HG02885 (cell line): Measurements from ENCODE around the gene APOL3.
"Not testable (repeated sequence)": the region's sequence is repeated elsewhere in the genome, so short reads cannot be mapped to it uniquely, and the experiment has no call there.

ENCODE experiments used
- ATAC-seq: cut with Tn5 transposase; IDR thresholded peaks from one replicate; pipeline ENCODE4 v1.9.1; 2021; ENCODE audit warnings: mild to moderate bottlenecking; ENCODE audit not compliant: unreplicated experiment, poor library complexity

The APOL3 gene

DNA sequence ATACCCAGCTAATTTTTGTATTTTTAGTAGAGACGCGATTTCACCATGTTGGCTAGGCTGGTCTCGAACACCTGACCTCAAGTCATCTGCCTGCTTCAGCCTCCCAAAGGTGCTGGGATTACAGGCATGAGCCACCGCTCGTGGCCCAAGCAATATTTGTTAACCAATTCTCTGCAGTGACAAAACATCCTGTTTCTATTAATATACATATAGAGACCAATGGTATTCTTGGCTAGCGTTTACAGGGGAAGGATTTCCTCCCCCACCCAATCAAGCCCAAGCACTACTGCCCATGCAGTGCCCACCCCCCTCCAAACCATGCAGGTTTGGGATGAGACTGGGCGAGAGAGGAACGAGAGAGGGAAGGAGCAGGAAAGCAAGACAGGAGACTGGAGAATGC, 53.1 kb downstream of the APOL3 start:
- ATAC-seq, result no peak

- no peak for ATAC-seq
Observed at GRCh38 chr22:36106910-36107309, 53.6 kb downstream of the APOL3 start.

DNA sequence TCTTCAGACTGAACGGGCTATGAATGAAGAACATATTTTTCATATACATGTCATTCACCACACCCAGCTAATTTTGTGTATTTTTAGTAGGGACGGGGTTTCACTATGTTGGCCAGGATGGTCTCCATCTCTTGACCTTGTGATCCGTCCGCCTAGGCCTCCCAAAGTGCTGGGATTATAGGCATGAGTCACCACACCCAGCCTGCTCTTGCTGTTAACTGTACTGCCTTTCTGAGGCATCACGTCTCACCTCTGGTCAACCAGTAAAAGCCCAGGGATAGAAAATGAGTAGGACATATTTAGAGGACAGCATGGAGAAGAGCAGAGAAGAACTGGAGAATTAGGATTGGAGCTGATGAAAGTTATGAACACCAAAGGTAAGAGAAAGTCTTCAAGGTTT, 55.6 kb downstream of the APOL3 start:
- ATAC-seq, result no peak

DNA sequence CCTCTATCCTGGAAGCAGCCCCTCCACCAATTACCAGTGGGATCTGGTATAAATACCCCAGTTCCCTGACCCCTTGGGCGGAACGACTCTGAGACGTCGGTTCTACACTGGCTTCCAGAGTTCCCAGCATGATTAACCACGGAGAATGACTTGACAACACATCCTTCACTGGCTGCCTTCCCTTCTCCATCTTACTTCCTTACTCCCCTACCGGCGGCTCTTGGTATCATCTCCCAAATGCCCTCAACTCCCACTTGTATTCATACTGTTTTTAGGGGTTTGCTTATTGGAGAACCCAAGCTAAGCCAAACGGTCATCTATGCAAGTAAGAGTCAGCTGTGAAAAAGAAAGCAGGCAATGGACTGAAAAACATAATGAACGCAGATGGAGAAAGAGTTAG, 56.1 kb downstream of the APOL3 start:
- no peak for ATAC-seq

DNA sequence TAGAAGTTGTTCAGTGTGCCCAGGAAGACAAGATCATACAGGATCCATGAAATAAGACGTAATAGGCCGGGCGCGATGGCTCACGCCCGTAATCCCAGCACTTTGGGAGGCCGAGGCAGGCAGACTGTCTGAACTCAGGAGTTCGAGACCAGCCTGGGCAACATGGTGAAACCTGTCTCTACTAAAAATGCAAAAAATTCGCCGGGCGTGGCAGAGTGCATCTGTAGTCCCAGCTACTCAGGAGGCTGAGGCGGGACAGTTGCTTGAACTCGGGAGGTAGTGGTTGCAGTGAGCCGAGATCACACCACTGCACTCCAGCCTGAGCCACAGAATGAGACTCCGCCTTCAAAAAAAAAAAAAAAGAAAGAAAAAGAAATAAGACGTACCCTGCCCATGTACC, 56.7 kb downstream of the APOL3 start:
- ATAC-seq, result no peak

GRCh38 chr22:36102995-36103394, 57.6 kb downstream of the APOL3 start:
- ATAC-seq, result no peak

DNA sequence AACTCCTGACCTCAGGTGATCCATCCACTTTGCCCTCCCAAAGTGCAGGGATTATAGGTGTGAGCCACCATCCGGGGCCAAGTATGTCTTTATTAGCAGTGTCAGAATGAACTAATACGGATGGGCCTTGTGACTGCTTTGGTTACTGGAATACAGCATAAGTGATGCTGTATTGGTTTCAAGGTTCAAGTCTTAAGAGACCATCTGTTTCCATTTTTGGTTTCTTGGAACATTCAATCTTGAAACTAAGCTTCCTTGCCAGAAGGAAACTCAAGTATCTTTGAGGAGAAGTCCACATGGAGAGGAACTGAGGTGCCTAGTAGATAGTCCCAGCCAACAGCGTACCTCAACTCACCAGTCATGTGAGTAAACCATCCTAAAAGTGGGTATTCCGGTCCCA, 58.8 kb downstream of the APOL3 start:
- ATAC-seq, result no peak

GRCh38 chr22:36100908-36101307, 59.6 kb downstream of the APOL3 start:
- not testable (repeated sequence) for ATAC-seq

DNA sequence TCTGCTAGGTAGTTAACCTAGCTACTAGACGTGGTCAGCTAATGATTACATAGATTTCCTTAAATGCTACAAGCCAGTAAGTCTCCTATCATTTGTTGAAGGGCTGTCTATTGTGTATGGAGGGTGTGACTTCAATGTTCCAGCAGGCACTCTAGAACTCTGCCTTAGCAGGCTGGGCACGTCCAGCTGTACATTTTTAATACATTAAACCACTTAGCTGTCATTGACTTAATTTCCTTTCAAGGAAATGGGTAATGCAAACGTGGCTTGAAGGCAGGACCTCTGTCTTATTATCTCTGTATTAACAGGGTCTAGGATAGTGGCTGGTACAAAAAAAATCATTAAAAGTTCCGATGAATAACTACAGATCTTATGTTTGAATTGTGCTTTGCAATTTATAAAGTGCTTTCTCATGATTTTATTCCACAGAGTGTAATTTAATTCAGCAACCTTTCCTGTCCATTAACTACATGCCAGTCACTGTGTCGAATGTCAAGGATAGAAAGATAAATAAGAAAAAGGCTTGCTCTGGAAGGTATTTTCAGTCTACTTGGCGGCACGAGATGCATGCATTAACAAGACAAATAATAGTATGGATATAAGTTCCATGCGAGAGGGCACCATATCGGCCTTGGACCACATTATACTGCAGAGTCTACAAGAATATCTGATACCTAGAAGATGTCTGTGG, 60.3 kb downstream of the APOL3 start:
- ATAC-seq, result no peak

- ATAC-seq, result not testable (repeated sequence)
Observed at GRCh38 chr22:36099561-36099960, 61.0 kb downstream of the APOL3 start.

GRCh38 chr22:36097880-36098279, 62.7 kb downstream of the APOL3 start:
- ATAC-seq, result no peak

- ATAC-seq, result not testable (repeated sequence)
Observed at GRCh38 chr22:36090772-36091171, 69.8 kb downstream of the APOL3 start.
